GM19463 (cell line): Measurements from ENCODE around the gene ARHGAP26.

ENCODE experiments used
- ATAC-seq: cut with Tn5 transposase; IDR thresholded peaks from one replicate; pipeline ENCODE4 v1.9.1; 2021; ENCODE audit warnings: mild to moderate bottlenecking, moderate library complexity; ENCODE audit not compliant: unreplicated experiment

Gene ARHGAP26

DNA sequence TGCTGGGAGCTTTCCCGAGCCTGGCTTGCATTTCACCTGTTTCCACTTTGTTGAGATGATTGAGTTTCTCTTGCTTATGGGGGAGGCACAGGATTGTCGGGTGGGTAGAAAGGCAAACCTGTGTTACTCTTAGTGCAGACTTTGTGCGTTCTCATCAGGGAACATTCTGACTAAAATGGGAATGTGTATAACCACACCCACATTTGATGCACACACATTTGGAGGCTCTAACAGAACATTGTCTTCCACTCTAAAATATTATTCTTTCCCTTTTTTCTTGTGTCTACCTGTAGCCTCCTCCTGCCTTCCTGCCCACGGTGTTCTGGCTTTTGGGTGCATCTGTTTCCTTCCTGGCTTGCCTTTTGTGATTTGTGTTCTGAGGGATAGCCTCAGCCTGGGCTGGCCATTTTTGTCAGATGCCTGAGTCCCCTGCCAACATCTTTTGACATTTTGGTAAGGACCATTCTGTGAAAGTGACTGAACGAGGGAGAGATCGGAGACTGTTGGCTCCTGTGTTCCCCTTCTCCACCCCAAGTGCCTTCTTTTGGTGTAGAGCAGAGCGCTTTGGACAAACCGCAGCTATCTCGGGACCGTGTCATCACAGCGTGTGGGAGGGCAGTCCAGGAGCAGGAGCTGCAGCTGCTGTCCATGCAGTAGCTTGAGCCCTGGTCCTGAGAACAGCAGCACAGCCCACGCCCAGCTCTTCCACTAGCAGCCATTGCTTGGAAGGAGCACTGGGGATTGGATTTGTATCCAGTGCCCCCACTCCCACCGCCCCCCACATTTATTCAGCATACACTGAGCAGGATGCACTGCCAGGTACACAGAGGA, 101.4 kb downstream of the ARHGAP26 start:
- no peak for ATAC-seq

DNA sequence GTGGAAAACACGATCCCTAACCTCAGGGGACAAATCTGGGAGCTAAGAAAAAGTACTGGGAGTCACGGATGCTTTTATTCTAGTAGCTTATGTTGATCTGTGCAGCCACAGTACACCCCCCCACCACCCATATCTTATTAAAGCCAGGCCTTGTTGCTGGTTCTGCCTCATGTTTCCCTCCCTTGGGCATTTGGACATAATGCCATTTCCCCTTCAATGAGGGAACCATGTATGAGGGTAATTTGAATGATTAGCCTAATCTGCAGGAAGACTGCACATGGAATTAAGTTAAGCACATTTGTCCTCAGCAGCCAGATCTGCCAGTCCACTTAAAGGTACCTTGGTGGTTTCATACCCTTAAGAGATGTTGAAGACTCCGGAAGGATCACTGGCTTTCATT, 102.0 kb downstream of the ARHGAP26 start:
- no peak for ATAC-seq

DNA sequence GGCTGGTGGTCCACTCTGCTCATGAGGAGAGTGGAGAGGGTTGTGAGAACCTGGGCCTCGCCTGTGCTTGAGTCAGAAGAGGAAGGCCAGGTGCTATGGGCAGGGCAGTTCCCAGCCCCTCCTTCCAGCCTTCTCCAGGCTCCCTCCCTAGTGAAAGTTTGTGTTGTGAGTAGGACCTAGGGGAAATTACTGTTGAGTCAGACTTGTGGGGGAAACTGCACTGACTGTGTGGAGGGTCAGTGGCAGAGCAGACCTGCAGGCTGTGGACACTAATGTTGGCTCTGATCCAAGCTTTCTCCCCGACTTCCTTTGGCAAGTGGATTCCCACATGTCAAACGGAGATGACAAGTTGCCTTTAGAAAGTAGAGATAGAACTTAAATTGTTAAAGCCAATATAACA, 102.6 kb downstream of the ARHGAP26 start:
- no peak for ATAC-seq

DNA sequence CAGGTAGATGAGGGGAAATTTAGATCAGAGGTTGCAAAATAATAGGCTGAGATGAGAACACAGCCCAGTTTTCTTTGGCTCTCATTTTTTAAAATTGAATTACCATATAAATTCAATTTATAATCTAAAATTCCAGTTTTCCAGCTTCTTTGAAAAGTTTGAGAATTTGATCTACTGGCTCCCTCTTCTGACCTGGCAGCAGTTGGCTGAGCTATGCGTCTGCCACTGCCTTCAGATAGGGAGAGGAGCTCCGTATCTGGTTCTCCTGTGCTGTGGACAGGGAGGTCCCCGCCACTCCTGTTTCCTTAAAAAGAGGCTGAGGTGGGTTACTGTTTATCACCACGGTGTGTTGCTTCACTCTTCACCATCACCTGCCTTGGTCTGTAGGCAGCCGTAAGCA, 103.7 kb downstream of the ARHGAP26 start:
- ATAC-seq, result no peak

DNA sequence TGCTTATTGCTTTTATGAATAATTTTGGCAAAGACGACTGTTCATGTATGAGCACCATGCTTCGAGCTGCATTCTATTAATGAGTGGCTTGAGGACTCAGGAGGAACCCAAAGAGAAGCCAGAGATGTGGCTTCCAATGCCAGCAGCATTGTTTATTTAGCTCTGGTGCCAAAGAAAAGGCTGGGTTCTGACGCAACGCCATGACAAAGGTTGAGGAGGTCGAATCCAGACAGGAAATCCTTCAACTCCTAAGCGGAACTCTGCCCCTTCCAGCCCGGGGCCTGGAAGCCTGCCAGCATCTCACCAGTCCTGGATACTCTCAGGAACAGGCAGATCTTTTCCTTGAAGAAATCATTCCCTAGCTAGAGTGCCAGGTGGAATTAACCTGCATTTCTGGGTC, 104.4 kb downstream of the ARHGAP26 start:
- no peak for ATAC-seq

DNA sequence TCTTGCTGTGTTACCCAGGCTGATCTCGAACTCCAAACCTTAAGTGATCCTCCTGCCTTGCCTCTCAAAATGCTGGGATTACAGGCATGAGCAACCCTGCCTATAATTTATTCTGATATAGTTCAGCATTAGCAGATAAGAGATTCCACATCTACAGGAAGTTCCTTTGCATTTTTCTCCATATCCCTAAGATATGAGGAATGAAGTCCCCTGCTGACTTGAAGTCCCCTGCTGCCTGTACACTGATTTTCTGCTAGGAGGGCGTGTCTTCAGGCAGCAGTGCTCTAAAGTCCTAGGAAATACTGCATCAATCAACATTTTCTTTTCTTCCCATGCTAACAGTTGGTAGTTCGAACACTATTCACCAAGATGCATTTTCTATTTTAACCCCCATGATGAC, 105.8 kb downstream of the ARHGAP26 start:
- no peak for ATAC-seq

DNA sequence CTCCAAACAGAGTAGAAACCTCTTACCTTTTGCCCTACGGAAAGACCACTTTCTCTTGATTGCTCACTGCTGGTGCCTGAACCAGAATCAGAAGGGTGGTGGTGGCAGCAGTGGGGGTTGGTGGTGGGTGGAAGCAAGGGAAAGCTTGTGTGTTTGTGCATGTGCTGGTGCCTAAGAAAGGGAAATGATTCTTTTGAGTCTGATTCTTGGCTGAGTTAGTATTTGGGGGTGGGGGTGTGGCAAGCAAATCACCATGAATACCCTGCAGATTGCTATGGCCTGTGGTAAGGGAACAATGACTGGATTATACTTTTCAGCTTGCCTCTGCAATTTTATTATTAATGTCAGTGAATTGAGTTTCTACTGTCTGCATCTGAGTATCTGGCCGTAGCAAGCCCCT, 106.6 kb downstream of the ARHGAP26 start:
- no peak for ATAC-seq

DNA sequence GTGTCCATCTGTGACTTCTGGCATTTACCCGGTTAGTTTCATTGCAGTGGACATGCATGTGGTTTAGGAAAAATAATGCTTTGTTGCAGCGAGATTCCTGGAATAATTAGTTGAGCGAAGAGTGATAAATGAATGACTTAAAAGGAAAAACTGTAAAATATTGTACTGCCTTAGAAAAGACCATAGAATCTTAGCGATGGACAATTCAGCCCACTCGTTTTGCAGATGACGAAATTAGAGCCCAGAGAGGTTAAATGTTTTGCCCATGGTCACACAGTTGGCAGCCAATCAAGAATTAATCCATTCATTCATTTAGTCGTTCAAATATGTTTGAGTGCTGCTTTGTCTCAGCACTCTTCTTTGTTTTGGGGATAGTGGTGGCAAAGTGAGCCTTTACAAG, 107.9 kb downstream of the ARHGAP26 start:
- ATAC-seq, result no peak

DNA sequence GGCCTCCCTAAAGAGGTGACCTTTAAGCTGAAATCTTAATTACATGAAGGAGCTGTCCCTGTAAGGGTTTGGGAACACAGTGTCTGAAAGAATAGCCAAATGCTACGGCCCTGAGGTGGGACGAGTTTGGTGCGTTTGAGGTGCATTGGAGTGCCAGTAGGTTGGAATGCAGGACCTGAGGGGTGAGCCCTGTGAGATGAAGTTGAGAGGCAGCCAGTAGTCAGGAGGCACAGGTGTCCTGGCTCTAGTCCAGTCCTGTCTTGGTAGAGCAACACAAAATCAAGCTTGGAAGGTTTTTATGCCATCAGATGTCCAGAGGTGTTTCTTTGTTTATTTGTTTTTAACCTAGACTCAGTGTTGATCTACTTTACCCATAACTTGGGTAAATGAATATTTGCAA, 108.5 kb downstream of the ARHGAP26 start:
- no peak for ATAC-seq

DNA sequence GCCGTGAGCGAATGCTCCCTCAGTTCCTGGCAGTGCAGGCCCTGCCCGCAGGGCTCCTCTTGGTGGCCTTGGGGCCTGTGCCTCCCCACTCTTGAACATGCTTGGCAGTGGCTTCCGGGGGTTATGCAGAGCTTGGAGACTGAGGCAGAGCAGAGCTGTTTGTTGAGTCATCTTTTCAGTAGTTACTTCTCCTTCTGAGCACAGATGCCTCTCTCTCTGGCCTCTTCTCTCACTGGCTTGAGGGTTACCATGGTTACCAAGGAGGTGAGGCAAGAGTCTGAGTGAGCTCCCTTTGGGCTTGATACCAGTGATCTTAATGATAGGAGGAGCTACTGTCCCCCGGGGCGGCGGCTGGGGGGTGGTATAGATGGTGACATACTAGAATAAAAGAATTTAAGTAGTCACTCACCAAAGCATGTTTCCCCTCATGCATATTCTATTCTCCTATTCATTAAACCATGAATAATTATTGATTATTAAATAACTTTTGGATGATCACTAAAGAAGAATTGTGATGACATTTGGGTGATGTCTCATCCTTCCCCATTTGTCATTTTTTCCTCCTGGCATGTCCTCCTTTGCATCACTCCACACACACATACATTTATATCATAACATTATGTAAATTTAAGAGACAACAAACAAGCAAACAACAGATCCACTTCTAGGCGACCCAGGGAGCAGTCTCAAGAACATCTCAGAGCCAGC, 111.1 kb downstream of the ARHGAP26 start:
- no peak for ATAC-seq

DNA sequence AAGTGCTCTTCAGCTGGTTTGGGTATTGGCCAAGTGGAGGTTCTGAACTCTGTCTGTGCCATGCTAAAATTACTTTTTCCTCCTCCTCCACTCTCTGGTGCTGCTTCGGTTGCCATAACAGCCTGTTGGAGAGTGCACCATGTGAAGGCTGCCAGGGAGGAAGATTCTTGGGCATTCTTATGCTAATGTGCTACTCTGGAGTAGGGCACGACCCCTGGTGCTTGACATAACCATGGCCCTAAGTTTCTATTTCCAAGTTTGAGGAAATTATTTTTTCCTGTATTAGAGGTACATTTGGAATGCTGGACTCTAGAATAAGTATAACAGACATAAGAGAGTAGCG, 111.6 kb downstream of the ARHGAP26 start:
- no peak for ATAC-seq

DNA sequence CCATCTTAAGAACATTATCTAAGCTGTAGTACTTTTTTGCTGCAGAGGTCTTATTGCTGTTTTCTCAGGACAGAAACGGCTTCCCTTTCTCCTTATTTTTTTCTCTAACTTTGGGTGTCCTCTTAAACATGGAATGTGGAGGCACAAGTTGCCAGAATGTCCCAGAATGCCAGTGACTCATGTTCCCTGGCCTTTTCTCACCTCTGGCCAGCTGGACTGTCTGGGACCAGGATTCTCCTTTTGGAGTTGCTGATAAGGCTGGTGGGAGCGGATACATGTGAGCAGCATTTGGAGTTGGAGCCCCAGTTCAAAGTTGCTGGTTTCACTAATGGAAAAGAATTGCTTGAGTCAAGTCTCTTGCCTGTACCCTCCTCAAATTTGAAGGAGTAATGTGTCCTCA, 112.8 kb downstream of the ARHGAP26 start:
- ATAC-seq, result no peak

DNA sequence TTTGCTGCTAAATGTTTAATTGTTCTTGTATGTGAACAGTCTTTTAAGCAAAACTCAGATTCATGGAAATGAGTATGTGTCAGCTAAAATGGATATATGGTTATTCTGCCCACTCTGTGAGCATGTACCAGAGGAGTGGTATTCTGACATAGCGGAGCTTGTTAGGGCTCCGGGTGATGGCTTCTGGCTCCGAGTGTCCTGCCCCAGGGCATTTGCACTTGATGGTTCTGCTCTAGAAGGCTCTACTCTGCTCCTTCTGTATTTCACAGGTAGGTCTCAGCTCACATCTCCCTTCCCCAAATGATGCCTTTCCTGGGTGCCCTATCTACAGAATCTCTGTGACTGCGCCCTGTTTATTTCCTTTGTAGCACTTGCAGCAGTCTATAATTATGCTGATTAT, 113.3 kb downstream of the ARHGAP26 start:
- ATAC-seq, result no peak

DNA sequence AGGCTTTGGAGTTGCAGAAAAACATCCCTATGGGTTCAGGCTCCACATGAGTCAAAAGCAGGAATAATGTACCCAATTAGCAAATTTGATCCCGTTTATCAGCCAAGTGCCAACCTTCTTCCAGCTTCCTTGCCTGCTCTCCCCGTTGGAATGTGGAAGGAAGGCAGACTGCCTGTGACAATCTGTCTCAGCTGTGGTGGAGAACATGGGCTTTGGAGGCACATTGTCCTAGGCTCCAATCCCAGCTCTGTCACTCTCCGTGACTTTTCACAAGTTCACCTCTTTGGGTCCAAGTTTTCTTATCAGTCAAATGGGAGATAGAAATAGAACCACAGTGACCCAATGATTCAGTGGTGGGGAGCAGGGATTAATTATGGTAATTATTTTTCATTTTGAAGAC, 113.9 kb downstream of the ARHGAP26 start:
- ATAC-seq, result no peak

DNA sequence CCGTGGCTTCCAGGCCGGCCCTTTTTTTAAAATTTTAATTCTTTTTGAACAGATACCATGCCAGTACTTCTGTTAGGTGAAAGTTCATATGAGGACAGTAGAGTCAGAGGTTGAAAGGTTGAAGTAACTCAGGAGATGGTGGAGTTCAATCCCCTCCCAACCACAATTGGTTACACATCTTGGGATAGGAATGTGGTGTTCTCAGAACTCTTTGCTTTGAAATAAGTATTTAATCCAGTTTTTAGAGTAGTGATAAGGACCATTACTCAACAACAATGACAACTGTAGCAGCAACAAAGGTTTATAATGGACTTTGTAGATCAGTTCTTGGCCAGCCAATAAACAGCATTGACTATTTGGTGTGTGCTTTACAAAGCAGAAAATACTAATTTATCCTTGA, 116.0 kb downstream of the ARHGAP26 start:
- no peak for ATAC-seq

DNA sequence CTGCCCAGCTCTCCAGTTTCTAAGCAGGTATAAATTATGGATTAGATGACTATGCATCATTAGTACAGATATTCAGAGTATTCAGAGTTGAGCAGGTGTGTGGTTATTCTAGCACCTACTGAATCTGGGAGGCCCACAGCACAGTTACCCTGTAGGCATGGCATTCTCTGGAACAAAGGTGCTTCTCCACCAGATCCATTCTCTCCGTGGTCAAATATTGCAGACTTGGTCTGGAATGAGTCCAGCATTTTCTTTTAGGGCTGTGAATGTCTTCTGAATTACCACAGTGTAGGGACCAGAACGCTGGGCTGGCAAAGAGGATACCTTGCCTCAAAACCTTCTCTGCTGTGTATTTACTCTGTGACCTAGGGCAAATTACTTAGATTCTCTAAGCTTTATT, 116.8 kb downstream of the ARHGAP26 start:
- no peak for ATAC-seq

DNA sequence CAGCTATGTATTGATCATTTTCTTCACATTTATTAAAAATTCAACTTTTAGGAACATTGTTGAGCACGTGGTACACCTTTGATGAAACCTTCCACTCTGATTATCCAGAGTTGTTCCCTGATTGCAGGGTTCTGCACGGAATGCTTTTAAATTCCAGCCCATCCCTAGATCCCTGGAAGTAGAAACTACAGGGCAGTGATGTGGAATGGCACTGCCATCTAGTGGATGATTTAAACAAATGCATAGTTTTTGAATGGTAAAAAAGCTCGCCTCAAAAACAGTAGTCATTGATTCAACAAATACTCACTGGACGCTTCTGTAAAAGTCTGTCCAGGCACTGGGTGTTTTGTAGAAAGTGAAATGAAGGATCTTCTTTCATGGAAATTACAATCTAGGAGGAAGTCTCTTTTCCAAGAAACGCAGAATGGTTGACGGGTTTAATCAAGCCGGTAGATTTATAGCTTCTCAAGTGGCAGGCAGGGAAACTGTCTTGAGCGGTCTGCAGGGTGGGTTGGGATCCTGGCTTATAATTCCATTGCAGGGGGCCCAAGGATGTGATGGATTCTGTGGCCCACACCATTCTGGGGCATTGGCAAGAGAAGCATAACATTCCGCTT, 118.4 kb downstream of the ARHGAP26 start:
- no peak for ATAC-seq

DNA sequence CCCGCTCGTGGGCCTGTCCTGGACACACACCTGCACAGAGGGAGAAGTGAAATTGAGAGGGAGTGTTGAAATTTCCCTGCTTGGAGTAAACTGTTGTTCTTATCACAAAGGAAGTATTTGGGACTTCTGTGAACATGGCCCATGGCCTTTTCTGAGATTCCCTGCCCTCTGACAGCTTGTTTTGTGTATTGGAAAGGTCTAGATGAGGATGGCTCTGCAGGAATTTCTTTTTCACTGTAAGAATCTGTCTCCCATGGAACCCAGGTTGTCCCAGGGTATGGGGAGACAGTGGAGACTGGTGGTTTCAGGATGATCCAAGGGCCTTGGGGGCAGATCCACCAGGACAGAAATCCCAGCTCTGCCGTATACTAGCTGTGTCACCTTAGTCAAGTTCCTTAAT, 121.8 kb downstream of the ARHGAP26 start:
- ATAC-seq, result no peak

DNA sequence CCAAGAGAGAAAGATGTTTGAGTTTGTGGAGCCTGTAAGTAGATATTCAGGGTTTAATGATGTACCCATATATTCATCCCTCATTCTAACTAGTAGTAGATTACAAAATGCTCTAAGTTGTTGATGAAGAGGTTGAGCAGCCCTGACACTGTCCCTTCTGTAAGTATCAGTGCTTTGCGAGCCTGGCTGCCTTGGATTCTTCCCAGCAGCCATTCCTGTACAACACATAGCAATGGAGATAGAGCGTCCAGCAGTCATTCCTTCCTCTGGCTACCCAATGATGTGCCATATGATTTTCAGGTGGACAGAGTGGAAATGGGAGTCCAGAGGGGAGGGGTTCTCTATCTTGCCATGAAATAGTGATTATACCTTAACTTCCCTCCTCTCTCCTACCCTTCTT, 124.1 kb downstream of the ARHGAP26 start:
- no peak for ATAC-seq

DNA sequence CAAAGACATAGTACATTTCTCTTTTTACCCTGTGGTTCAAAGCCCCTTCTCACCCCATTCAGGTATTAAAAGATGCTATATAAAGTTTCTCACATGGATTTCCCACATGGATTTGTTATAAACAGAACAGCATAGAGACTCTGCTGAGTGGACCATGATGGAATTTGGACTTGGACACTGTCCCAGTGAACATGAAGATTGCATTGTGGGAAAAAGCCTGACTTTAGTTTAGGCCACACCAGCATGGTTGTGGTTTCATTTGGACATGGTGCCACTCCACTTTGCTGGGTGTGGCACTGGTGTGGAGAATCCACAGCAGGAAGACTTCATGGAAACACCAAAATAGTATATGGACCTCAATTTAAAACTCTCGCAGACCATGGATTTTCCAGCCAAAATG, 124.6 kb downstream of the ARHGAP26 start:
- ATAC-seq, result no peak

DNA sequence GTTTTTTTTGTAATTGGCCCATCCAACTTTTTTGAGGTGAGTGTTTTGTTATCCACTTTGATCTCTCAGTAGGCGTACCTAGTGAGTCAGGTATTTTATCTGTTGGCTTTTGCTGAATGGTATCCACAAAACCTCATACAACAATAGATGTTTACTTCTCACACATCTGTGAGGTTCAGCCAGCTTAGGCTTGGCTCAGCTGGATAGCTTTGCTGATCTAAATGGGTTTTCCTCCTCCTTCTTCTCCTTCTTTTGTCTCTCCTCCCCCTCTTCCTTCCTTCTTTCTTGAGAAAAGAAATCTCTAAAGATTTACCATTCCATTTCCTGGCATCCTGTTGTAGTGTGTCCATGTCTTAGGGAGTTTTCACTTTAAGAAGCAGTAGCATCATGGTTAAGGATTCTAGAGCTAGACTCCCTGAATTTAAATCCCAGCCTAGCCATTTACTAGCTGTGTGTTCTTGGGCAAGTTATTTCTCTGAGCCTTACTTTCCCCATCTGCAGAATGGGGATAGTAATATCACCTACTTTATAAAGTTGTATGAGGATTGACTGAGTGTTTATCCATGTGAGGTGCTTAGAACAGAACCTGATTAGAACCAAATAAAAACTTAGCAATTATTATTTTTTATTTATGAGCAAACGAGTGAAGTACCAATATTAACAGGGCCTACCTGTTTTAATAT, 126.3 kb downstream of the ARHGAP26 start:
- ATAC-seq, result no peak

DNA sequence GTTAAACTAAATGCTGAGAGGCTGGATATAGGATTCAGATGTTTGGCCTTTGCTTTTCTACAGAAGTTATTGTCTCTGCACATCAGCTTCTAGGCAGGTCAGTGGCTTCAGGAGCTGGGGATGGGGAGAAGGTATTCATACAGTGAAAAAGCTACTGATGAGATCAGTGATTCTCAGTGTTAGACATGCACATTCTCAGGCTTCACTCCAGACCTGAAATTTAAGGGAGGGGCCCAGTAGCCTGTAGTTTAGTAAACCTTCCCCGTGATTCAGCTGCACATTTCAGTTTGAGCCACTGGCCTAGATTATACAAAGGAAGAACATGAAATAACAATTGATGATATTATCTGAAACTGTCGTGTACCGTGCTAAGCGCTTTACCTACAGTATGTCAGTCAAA, 127.2 kb downstream of the ARHGAP26 start:
- ATAC-seq, result no peak
